OCI-M2 (cell line): ENCODE results near the gene ZNF8.
"Not testable (repeated sequence)": the region's sequence is repeated elsewhere in the genome, so short reads cannot be mapped to it uniquely, and the experiment has no call there.

ENCODE experiments used
- DNase-seq: peaks from one replicate; lab custom pipeline; 2025; ENCODE audit not compliant: unreplicated experiment; lab: John Stamatoyannopoulos, UW

Gene ZNF8

GRCh38 chr19:58294743-58295374 is 16.1 kb downstream of the ZNF8 start:
- DNase-seq: no peak

DNA sequence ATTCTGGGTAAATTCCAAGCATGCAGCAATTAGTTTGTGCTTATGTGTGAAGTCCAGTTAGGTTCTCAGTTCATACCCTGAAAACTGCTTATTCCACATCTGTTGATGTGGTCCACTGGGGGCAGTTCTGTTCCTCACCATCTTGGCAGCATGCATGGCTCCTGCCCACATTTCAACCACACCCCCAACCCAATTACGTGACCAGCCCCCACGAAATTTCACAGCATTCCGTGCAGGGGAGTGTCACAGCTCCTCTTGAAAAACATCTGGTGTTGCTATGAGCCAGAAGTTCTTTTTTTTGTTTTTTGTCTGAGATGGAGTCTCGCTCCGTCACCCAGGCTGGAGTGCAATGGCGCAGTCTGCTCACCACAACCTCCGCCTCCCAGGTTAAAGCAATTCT is 17.3 kb downstream of the ZNF8 start:
- no peak for DNase-seq

- no peak for DNase-seq
Observed at GRCh38 chr19:58300620-58301019, 21.9 kb downstream of the ZNF8 start.

DNA sequence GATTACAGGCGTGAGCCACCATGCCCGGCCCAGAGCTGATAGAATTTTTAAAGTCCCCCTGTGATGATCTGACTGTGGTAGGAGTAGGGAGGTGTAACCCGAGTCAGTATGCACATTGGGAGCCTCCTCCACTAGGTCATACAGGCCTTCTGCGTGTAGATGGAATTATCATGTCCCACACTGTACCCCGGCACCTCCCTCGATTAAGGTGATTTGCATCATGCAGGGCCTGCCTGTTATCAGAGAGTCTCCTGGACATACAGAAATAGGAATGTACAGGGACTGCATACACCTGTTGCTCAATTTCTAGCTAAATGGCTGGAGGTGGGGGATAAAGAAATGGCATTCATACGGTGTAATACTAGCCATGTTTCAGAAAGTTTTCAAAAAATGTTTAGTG is 25.5 kb downstream of the ZNF8 start:
- DNase-seq: no peak

DNA sequence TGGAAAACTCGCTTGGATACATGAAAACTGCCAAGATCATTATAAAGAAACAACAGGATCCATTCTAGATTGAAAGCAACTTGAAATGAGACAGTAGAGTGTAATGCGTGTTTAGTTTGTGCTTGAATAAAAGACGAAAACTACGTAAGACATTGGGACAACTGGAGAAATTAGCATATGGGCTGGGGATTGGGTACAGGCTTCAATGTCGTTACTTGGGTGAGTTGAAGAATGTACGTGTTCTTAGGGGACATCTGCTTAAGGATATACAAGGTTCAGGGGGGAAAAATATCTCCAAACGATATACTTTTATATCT is 26.0 kb downstream of the ZNF8 start:
- no peak for DNase-seq

DNA sequence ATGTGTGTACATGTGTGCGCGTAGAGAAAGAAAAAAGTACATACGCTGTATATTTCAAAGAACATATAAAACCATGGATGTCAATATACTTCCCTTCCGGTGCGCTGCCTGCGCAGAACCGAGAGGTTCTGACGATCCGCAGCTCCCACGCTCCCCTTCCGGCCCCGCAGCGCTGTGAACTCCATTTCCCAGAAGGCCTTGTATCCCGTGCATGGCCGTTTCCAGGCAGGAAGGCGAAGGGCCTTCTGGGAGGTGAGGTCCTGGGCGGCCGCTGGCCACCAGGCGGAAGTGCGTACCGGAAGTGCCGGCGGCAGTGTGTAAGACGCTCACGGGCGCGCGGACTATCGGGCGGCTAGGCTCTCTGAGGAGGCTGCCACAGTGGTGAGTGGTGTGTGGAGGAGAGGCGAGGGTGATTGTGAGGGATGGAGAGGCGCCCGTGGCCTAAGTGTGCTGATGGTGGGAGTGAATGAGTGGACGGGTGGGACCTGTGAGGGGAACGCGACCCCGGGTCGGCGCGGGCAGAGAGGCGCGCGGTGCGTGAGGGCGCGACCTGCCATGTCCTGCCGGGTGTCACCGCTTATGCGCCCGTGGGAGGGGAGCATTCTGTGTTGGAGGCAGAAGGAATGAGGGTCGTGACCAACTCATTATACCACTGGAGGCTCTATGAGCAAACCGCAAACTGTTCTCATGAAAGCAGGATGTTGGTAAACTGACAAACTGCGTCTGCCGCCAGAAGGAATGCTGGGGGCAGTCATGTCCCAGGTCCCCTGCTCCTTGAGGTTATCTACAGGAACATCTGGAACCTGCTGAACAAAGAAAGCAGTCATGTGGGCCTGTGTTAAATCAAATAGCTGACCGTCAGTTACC is 26.5 kb downstream of the ZNF8 start, which contains the start of gene ERVK3-1:
Gene ERVK3-1 (plus strand): TSS at position 313 of the 867 bp plus-strand sequence. CDS start 6,792 bp downstream, outside the sequence.
- peak; percentile 76 for DNase-seq

DNA sequence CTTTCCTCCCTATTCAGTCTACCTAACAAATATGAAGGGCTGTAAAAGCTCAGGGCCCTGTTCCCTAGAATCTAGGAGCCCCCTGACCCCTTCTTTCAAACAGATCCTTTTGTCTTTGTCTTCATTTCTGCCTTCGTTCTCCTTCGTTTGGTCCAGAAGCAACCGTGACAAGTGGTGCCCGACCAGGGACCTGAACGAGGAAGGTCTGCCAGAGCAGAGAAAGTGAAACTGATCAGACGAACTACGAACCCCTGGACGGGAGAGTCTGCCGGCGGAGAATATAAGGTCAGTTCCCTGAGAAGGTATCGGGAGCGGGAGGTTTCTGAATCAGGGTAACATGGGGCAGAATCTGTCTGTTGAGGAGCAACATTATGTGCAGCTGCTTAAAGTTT is 27.2 kb downstream of the ZNF8 start:
- DNase-seq: no peak

- no peak for DNase-seq
Observed at GRCh38 chr19:58307736-58308135, 29.0 kb downstream of the ZNF8 start.

- not testable (repeated sequence) for DNase-seq
Observed at GRCh38 chr19:58310685-58311084, 31.9 kb downstream of the ZNF8 start.

DNA sequence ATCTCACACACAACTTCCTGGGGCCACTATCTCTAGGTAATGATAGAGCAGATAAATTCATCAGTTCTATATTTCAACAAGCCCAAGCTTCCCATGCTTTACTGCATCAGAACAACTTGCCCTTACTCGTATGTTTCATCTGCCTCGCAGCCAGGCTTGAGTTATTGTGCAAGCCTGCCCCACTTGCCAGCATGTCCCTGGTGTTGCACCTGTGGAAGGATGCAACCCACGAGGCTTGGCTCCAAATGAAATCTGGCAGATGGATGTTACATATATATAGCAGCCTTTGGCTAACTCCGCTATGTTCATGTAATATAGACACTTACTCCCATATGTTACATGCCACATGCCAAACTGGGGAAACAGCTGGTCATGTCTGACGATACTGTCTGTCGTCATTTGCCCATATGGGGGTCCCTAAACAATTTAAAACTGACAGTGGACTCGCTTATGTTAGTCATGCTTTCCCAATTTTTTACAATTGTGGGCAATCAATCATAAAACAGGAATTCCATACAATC is 32.6 kb downstream of the ZNF8 start:
- DNase-seq: no peak

- no peak for DNase-seq
Observed at GRCh38 chr19:58315580-58315979, 36.8 kb downstream of the ZNF8 start.

GRCh38 chr19:58317476-58318072 is 38.8 kb downstream of the ZNF8 start:
- no peak for DNase-seq

DNA sequence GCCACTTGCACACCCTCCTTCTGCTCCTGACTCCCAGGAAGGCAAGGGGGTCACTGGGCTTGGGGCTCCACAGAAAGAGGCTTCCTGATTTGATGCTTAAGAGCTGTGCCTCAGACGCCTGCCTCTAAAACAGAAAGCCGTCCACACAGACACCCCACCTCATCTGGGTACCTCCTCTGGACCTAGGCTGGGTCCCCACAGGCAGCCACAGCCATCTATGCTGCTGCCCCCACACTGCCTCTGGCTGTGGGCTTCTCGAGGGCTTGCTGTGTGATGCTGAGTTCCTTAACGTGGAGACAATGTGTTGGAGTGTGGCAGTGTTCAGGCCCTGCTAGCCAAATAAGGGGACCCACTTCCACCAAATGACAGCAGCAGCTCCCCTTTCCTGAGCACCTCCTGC is 39.5 kb downstream of the ZNF8 start:
- no peak for DNase-seq

DNA sequence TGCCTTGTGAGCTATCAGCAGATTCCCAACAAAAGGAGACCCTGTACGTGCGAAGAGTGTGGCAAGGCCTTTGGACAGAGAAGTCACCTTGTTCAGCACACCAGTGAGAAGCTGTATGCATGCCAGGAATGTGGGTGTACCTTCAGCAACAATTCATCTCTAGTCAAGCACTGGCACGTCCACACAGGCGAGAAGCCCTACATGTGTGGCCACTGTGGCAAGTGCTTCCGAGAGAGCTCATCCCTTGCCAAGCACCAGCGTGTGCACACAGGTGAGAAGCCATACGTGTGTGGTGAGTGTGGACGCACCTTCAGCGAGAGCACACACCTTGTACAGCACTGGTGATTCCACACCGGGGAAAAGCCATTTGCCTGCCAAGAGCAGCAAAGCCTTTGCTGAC is 40.5 kb downstream of the ZNF8 start:
- no peak for DNase-seq

GRCh38 chr19:58325311-58326022 is 46.7 kb downstream of the ZNF8 start:
- no peak for DNase-seq

GRCh38 chr19:58326501-58326913 is 47.8 kb downstream of the ZNF8 start:
- no peak for DNase-seq

- DNase-seq: peak; percentile 98
Observed at GRCh38 chr19:58326914-58327726, 48.4 kb downstream of the ZNF8 start, which contains the start of gene ZSCAN22. ZSCAN22 (plus strand) TSS chr19:58326994; CDS start chr19:58334803, 7,809 bp downstream.

DNA sequence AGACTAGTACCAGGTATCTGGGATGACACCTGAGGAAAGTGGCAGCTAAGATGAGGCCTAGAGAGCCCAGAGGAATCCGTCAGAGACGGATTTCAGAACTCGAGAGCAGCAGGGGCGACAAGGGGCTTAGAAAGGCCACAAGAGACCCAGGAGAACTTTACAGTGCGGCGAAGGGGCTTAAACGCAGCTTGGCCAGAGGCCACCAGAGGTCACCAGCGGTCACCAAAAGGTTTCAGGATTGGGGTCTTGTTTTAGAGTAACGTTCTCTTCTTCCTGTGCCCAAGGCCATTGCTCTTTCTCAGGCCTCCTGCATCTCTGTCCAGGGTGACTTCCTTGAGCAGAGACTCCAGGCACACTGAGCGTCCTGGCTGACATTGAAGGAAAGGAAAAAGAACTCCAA is 50.2 kb downstream of the ZNF8 start:
- DNase-seq: peak; percentile 36

DNA sequence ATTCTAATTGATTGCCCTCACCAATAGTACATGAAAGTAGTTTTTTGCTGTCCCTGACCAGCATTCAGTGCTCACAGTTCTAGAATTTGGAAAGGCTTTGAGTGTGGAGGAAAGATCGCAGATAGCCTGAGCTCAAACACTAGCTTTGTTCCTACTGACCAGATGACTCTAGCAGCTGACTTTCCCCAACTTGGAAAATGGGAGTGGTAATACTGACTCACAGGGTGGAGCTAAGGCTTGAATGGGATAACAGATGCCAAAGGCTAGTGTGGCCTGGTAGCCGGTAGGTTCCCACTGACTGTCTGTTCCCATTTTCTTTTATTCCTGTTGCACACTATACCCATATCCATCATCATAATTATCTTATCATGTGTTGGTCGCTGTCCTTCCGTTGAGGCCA is 51.7 kb downstream of the ZNF8 start:
- no peak for DNase-seq

- no peak for DNase-seq
Observed at GRCh38 chr19:58332697-58333096, 53.9 kb downstream of the ZNF8 start.
